GM18858 (cell line): Measurements from ENCODE around the gene SMG1.

Experiments used
- ATAC-seq: cut with Tn5 transposase; IDR thresholded peaks from one replicate; pipeline ENCODE4 v1.9.1; 2021; ENCODE audit not compliant: unreplicated experiment

SMG1 gene

GRCh38 chr16:18853694-18854093, 72.5 kb downstream of the SMG1 start:
- ATAC-seq, result no peak

GRCh38 chr16:18852647-18853046, 73.6 kb downstream of the SMG1 start:
- no peak for ATAC-seq

- ATAC-seq, result no peak
Measured at GRCh38 chr16:18846416-18846815, 79.8 kb downstream of the SMG1 start.

- ATAC-seq, result no peak
Measured at GRCh38 chr16:18842565-18842964, 83.6 kb downstream of the SMG1 start.

- no peak for ATAC-seq
Measured at GRCh38 chr16:18841833-18842525, 84.2 kb downstream of the SMG1 start.

- no peak for ATAC-seq
Measured at GRCh38 chr16:18839555-18839954, 86.7 kb downstream of the SMG1 start.

GRCh38 chr16:18836702-18837101, 89.5 kb downstream of the SMG1 start:
- ATAC-seq, result no peak

- ATAC-seq, result no peak
Measured at GRCh38 chr16:18834864-18835263, 91.3 kb downstream of the SMG1 start.

- no peak for ATAC-seq
Measured at GRCh38 chr16:18833707-18834505, 92.3 kb downstream of the SMG1 start.

- no peak for ATAC-seq
Measured at GRCh38 chr16:18832613-18833012, 93.6 kb downstream of the SMG1 start.

GRCh38 chr16:18832006-18832405, 94.2 kb downstream of the SMG1 start:
- ATAC-seq, result no peak

- no peak for ATAC-seq
Measured at GRCh38 chr16:18829251-18829650, 97.0 kb downstream of the SMG1 start.

- no peak for ATAC-seq
Measured at GRCh38 chr16:18827890-18828289, 98.3 kb downstream of the SMG1 start.

- no peak for ATAC-seq
Measured at GRCh38 chr16:18816286-18816685, 109.9 kb downstream of the SMG1 start.

GRCh38 chr16:18811925-18812324, 114.3 kb downstream of the SMG1 start:
- ATAC-seq, result no peak

GRCh38 chr16:18809165-18809564, 117.0 kb downstream of the SMG1 start:
- no peak for ATAC-seq

GRCh38 chr16:18805257-18805773, 120.9 kb downstream of the SMG1 start:
- ATAC-seq, result no peak

GRCh38 chr16:18804540-18804939, 121.7 kb downstream of the SMG1 start:
- no peak for ATAC-seq

GRCh38 chr16:18803569-18804462, 122.4 kb downstream of the SMG1 start:
- ATAC-seq, result no peak

GRCh38 chr16:18802767-18803343, 123.4 kb downstream of the SMG1 start:
- no peak for ATAC-seq
